GM21447 (cell line): ENCODE results near the gene ASZ1.
A peak's percentile ranks its signal among the peaks of the same experiment; 100 is the strongest.
"Not testable (repeated sequence)": the region's sequence is repeated elsewhere in the genome, so short reads cannot be mapped to it uniquely, and the experiment has no call there.

Experiments used
- ATAC-seq: cut with Tn5 transposase; IDR thresholded peaks from one replicate; pipeline ENCODE4 v1.9.1; 2021; ENCODE audit not compliant: unreplicated experiment

ASZ1 gene

GRCh38 chr7:117427258-117427701 lies at the start of gene ASZ1:
Gene ASZ1 (minus strand): TSS chr7:117427493. CDS start chr7:117427460, 33 bp downstream.
- ATAC-seq = no peak

GRCh38 chr7:117476557-117477215 lies 49.4 kb upstream of the ASZ1 start:
- ATAC-seq = no peak

GRCh38 chr7:117472335-117472734 lies 45.0 kb upstream of the ASZ1 start:
- ATAC-seq = no peak

- peak; percentile 62 for ATAC-seq
Observed at GRCh38 chr7:117470777-117471176, 43.5 kb upstream of the ASZ1 start.

GRCh38 chr7:117468174-117468573 lies 40.9 kb upstream of the ASZ1 start:
- ATAC-seq = no peak

GRCh38 chr7:117460815-117461214 lies 33.5 kb upstream of the ASZ1 start:
- not testable (repeated sequence) for ATAC-seq

GRCh38 chr7:117459735-117460134 lies 32.4 kb upstream of the ASZ1 start:
- ATAC-seq = no peak

GRCh38 chr7:117458977-117459583 lies 31.8 kb upstream of the ASZ1 start:
- no peak for ATAC-seq

- ATAC-seq = no peak
Observed at GRCh38 chr7:117448655-117449054, 21.4 kb upstream of the ASZ1 start.

GRCh38 chr7:117446220-117446815 lies 19.0 kb upstream of the ASZ1 start:
- ATAC-seq = no peak

GRCh38 chr7:117445206-117445605 lies 17.9 kb upstream of the ASZ1 start:
- no peak for ATAC-seq

GRCh38 chr7:117444646-117445045 lies 17.4 kb upstream of the ASZ1 start:
- no peak for ATAC-seq

- peak; percentile 97 for ATAC-seq
Observed at GRCh38 chr7:117435475-117436043, 8.3 kb upstream of the ASZ1 start.

- ATAC-seq = peak; percentile 78
Observed at GRCh38 chr7:117424090-117424829, 3.0 kb downstream of the ASZ1 start.

GRCh38 chr7:117414591-117414990 lies 12.7 kb downstream of the ASZ1 start:
- not testable (repeated sequence) for ATAC-seq

GRCh38 chr7:117412946-117413559 lies 14.2 kb downstream of the ASZ1 start:
- ATAC-seq = no peak

- ATAC-seq = no peak
Observed at GRCh38 chr7:117412390-117412789, 14.9 kb downstream of the ASZ1 start.

GRCh38 chr7:117411539-117411938 lies 15.8 kb downstream of the ASZ1 start:
- ATAC-seq = no peak

GRCh38 chr7:117408831-117409230 lies 18.5 kb downstream of the ASZ1 start:
- ATAC-seq = no peak

- no peak for ATAC-seq
Observed at GRCh38 chr7:117405519-117405918, 21.8 kb downstream of the ASZ1 start.

- no peak for ATAC-seq
Observed at GRCh38 chr7:117403737-117404136, 23.6 kb downstream of the ASZ1 start.
